PFSK-1 (cell line): ENCODE data around the gene ZNF541.

Experiments
- FOXP2 ChIP-seq: optimal IDR thresholded peaks from 2 replicates; pipeline ENCODE3; 2011; ENCODE audit warnings: borderline replicate concordance, control low read depth, inconsistent platforms; ENCODE audit not compliant: insufficient read depth; ENCODE audit errors: extremely low read length, extremely low read depth
- POLR2AphosphoS5 ChIP-seq: IDR thresholded peaks from 2 replicates; pipeline ENCODE4 v1.6.1; 2012; ENCODE audit warnings: low read depth, mild to moderate bottlenecking, control low read depth, low read length, moderate library complexity
- SIN3A ChIP-seq: IDR thresholded peaks from 2 replicates; pipeline ENCODE4 v1.6.1; 2012; ENCODE audit warnings: mild to moderate bottlenecking, low read length, moderate library complexity, borderline replicate concordance; ENCODE audit not compliant: insufficient read depth
- TAF1 ChIP-seq: IDR thresholded peaks from 2 replicates; pipeline ENCODE4 v1.6.1; 2012; ENCODE audit warnings: low read length, control low read depth, borderline replicate concordance; ENCODE audit not compliant: insufficient read depth
- TF ChIP-seq, protein P1 (sequence below), 2 experiments: IDR thresholded peaks; 2 replicates each; pipeline versions ENCODE4 v1.6.1 to v1.8.0; 2011 to 2012; ENCODE audit warnings: low read depth in 2 of 2, low read length in 2 of 2, control low read depth in 1 of 2, inconsistent platforms in 1 of 2, mild to moderate bottlenecking in 1 of 2, moderate library complexity in 1 of 2; ENCODE audit not compliant: insufficient read depth in 1 of 2

ZNF541 gene

DNA sequence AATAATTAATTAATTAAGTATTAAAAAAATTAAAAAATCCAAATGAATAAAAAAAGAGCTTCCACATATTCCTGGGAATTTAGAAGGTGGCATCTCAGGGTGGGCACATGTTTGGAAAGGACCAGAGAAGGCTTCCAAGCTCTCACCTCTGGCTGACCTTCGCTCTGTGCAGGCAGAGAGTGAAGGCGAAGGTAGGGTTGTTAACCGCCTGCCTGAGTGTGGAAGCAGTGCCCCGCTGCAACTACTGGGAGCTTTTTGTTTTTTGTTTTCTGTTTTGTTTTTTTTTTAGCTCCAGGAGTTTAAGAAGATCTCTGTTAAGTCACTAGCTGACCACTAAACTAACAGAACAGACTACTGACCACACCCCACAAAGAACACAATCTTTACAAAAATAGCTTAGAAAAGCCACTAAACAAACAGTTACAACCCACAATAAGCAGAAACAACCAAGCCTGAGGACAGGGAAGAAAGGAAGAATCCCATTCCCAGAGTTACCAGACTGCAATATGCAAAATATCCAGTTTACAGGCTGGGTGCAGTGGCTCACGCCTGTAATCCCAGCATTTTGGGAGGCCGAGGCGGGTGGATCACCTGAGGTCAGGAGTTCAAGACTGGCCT, 11.4 kb downstream of the ZNF541 start:
- TF ChIP-seq, protein P1, sequence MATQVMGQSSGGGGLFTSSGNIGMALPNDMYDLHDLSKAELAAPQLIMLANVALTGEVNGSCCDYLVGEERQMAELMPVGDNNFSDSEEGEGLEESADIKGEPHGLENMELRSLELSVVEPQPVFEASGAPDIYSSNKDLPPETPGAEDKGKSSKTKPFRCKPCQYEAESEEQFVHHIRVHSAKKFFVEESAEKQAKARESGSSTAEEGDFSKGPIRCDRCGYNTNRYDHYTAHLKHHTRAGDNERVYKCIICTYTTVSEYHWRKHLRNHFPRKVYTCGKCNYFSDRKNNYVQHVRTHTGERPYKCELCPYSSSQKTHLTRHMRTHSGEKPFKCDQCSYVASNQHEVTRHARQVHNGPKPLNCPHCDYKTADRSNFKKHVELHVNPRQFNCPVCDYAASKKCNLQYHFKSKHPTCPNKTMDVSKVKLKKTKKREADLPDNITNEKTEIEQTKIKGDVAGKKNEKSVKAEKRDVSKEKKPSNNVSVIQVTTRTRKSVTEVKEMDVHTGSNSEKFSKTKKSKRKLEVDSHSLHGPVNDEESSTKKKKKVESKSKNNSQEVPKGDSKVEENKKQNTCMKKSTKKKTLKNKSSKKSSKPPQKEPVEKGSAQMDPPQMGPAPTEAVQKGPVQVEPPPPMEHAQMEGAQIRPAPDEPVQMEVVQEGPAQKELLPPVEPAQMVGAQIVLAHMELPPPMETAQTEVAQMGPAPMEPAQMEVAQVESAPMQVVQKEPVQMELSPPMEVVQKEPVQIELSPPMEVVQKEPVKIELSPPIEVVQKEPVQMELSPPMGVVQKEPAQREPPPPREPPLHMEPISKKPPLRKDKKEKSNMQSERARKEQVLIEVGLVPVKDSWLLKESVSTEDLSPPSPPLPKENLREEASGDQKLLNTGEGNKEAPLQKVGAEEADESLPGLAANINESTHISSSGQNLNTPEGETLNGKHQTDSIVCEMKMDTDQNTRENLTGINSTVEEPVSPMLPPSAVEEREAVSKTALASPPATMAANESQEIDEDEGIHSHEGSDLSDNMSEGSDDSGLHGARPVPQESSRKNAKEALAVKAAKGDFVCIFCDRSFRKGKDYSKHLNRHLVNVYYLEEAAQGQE (IDR thresholded peaks at IDR 0.05; ENCODE audit: insufficient read depth in 1 of 2, low read depth in 2 of 2, low read length in 2 of 2), result no peak
- TF ChIP-seq SIN3A (no peak), TAF1 (no peak), POLR2AphosphoS5 (no peak), FOXP2 (no peak)

DNA sequence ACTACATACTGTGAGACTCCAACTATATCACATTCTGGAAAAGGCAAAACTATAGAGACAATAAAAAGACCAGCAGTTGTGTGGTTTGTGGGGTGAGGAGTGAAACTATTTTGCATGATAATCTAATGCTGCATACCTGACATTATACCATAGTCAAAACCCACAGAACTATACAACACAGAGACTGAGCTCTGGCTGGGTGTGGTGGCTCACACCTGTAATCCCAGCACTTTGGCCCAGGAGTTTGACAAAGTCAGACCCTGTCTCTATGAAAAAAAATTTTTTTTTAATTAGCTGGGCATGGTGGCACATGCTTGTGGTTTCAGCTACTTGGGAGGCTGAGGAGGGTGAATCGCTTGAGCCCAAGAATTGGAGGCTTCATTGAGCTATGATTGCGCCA, 11.9 kb downstream of the ZNF541 start:
- TF ChIP-seq, protein P1 (IDR thresholded peaks at IDR 0.05; ENCODE audit: insufficient read depth in 1 of 2, low read depth in 2 of 2, low read length in 2 of 2), result no peak
- no peak for TF ChIP-seq TAF1

DNA sequence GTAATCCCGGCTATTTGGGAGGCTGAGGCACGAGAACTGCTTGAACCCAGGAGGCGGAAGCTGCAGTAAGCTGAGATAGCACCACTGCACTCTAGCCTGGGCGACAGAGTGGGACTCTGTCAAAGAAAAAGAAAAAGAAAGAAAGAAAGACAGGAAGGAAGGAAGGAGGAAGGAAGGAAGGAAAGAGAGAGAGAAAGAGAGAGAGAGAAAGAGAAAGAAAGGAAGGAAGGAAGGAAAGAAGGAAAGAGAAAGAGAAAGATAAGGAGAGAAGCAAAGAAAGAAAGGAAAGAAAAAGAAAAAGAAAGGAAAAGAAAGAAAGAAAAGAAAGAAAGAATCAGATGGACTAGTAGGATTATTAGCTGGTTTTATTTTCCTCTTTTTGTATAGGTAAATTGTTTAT, 22.8 kb downstream of the ZNF541 start:
- TF ChIP-seq SIN3A, result no peak
- TF ChIP-seq, protein P1 (IDR thresholded peaks at IDR 0.05; ENCODE audit: insufficient read depth in 1 of 2, low read depth in 2 of 2, low read length in 2 of 2), result no peak
- TF ChIP-seq TAF1, result no peak
- TF ChIP-seq FOXP2, result no peak
- TF ChIP-seq POLR2AphosphoS5, result no peak

DNA sequence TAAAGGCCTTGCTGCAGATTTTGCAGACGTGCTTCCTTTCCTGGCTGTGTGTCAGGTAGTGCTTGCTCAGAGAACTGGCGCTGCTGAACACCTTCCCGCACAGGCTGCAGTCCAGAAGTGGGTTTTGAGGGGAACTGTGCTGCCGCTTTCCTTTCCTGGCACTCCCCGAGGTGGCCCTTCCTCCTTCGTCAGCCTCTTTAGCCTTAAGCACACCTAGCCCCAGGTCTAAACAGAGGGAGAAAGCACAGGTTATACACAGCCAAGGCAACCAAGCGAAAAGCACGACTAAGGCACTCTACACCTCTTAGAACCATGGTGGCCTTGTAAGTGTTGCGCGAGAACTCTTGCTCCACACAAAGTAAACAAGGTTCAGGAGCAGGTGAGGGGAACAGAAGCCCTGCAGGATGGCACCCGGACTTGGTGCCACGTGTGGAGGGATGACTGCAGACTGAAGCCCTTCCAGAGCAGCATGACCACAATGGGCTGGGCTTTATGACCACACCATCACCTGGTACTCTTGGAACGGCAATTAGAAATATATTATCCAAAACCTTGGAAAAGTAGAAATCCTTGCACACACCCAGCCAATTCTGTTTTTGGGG, 23.6 kb downstream of the ZNF541 start:
- TF ChIP-seq TAF1 (no peak), POLR2AphosphoS5 (no peak), FOXP2 (no peak), SIN3A (no peak)
- TF ChIP-seq, protein P1 (IDR thresholded peaks at IDR 0.05; ENCODE audit: insufficient read depth in 1 of 2, low read depth in 2 of 2, low read length in 2 of 2), result no peak

DNA sequence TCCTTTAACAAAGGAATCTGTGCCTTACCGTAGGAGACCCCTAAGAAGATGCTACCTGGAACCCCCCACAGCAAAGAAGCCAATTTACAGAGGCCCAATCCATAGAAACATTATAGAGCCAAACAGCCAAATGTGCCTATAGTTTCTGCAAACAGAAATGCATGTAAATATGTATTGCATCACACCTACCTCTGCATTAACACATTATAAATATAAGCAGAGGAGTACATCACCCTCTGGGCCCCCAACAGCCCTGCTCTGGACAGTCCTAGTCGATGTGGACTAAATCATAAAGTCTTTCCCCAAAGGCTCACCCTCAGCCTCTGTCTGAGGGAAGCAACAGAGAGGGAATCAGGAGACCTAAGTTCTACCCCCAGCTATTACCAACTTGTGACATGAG, 25.7 kb downstream of the ZNF541 start:
- no peak for TF ChIP-seq SIN3A
- TF ChIP-seq, protein P1 (IDR thresholded peaks at IDR 0.05; ENCODE audit: insufficient read depth in 1 of 2, low read depth in 2 of 2, low read length in 2 of 2), result no peak
